ENCODE data around the gene HMMR. TPM values are rescaled to one million over a fixed set of nuclear protein-coding genes. Genes with fewer than 3 reads are reported as not detected.
A peak's percentile ranks its signal among the peaks of the same experiment; 100 is the strongest.

HMMR gene
- total RNA-seq, 1 donor from 2014 or later, result 3.5 TPM

DNA sequence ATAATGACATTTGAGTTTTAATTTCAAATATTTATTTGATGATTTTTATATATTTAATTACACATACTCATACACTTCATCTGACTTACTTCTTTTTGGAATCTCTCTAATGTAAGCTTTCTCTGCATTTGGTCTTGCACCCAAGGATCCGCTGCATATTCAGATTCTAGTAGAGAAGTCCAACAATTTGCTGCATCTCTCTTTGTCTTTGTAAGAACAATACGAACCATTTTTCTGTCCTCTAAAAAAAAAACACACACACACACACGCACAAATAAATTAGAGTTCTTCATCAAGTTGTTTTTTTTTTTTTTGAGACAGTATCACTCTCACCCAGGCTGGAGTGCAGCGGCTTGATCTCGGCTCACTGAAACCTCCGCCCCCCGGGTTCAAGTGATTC lies 3.6 kb upstream of the HMMR start:
- DNase-seq (ENCODE audit: low read depth), result no peak

GRCh38 chr5:163458778-163459385 lies 1.6 kb upstream of the HMMR start:
- DNase-seq (ENCODE audit: low read depth), result no peak

DNA sequence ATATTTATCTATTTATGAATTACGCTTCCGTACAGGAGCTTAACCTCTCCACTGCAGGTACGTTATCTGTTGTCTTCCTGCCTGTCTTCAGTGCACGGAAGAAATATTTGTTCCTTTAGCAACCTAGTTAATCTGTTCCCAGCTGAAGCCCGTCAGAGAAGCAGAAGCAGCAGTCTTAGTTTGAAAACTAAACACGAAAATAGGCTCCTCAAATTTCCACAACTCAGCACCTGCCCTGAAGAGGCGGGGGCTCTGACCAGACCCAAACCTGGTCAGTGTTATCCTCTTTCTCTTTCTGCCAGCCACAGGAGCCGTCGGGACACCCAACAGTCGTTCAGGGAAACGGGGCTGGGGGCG lies 992 bp upstream of the HMMR start:
- DNase-seq (ENCODE audit: low read depth), result no peak

DNA sequence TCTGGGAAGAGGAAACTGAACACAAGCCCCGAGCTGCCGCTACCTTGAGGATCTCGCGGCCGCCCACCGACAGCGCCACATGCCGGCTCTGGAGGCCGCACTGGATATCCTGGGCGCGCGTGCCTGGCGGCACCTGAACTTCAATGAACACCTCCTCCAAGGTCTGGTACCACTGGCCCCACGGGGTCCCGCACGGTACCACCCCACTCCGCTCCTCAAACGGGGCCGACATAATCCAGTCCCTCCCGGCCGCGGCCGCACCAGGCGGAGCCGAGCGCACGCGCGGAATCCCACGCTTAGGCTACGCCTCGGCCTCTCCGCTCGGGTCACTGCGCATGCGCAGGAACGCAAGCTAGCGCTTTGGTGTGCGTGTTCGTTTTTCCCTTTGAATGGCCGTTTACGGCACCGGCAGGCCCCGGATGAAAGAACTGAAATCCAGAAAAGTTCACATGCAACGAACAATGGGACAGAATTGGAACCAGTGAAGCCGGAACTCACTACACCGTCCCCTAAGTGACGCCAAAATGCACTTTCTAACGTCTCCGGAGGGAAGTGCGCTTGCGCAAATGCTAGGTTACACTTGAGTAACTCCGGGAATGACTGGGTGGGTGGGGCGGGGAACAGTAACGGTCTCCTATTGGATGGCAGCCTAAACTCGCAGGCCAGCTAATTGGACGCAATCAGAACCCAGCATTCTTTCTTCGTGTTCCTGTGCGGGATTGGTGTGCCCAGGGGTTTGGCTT lies 442 bp upstream of the HMMR start, which contains the start of gene NUDCD2:
TSS of gene NUDCD2 (minus strand) at position 284 of the 743 bp plus-strand sequence. CDS start at position 232, 52 bp downstream.
- peak; percentile 99 for DNase-seq (ENCODE audit: low read depth)

- no peak for DNase-seq (ENCODE audit: low read depth)
Observed at GRCh38 chr5:163463063-163463435, 2.6 kb downstream of the HMMR start.

DNA sequence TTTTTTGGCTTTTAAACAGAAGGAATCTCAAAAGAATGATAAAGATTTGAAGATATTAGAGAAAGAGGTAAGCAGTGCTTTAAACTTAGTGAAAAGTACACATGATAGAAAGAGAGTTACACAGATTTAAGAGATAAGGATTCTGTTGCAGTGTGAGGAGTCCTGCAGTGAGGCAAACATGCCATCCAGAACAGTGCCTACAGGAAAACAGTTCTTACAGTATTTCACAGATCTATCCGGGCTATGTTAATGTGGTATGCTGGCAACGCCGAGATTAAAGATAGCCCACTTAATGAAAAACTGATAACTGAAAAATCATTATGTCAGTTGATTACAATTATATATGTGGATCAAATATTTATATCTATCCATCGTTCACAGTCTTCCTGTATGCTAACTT lies 7.2 kb downstream of the HMMR start:
- no peak for DNase-seq (ENCODE audit: low read depth)

DNA sequence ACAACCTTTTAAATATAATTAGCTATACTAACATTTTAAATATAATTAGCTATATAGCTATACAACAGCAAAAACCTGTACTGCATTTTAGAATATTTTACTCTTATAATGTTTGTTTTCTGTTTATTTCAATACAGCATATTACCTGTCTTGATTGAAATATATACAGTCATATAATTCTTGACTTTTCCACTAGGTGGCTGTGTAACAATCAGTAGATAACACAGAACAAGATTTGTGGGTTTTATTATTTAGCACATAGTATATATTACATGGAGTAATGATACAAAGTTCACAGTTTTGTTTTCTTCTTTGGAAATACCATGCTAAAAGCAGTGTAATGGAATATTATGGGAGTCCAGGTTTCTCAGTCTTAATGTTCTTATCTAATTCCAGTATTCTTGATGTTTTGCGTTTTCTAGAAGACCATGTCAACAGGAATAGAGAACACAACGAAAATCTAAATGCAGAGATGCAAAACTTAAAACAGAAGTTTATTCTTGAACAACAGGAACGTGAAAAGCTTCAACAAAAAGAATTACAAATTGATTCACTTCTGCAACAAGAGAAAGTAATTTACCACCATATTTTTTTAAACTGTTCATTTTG lies 13.3 kb downstream of the HMMR start:
- DNase-seq (ENCODE audit: low read depth), result peak; percentile 44

GRCh38 chr5:163475411-163475810 lies 15.0 kb downstream of the HMMR start:
- DNase-seq (ENCODE audit: low read depth), result no peak

GRCh38 chr5:163478126-163478981 lies 17.9 kb downstream of the HMMR start:
- DNase-seq (ENCODE audit: low read depth), result no peak

- DNase-seq (ENCODE audit: low read depth), result no peak
Observed at GRCh38 chr5:163478982-163479271, 18.5 kb downstream of the HMMR start.

DNA sequence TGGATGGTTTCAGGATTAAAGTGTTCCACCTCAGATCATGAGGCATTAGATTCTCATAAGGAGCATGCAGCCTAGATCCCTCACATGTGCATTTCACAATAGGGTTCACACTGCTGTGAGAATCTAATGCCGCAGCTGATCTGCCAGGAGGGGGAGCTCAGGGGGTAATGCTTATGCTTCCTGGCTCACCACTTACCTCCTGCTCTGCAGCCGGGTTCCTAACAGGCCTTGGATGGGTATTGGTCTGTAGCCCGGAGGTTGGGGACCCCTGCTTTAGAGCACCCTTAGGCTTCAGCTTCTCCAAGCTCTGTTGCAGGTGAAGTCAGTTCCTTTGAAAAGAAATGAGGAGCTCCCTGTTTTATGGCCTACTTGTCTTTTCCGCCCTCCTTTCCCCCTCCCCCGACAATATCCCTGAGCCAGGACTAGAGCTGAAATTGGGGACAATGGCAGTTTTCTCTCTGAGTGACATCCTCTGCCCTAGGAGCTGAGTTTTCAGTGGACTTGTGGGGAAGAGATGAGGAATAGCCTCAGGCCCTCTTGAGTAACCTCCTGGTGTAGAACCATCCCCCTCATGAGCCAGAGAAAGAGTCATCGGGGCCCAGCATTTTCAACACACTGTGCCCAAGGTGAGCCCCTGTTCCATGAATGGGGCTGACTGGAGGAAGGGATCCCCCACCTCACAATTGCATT lies 28.8 kb downstream of the HMMR start:
- DNase-seq (ENCODE audit: low read depth), result no peak

GRCh38 chr5:163489745-163490075 lies 29.3 kb downstream of the HMMR start:
- no peak for DNase-seq (ENCODE audit: low read depth)

DNA sequence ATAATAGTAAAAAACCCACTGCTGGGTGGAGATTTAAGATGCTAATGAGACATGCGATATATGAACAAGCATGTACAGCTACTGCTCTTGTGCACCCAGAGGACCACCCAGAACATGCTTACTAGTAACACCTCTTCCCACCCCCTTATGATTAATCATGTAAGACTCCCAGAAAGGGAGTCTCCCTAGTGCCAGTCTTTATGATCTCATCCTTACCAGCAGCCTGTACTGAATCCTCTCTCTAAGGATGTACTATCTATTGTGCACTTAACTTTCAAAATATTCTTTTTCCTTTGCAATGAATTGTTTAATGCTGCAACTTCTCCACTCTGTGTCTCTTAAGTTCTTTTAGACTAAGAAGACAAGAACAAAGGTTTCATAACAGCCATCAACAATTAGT lies 35.9 kb downstream of the HMMR start:
- no peak for DNase-seq (ENCODE audit: low read depth)

- no peak for DNase-seq (ENCODE audit: low read depth)
Observed at GRCh38 chr5:163497315-163497714, 36.9 kb downstream of the HMMR start.

DNA sequence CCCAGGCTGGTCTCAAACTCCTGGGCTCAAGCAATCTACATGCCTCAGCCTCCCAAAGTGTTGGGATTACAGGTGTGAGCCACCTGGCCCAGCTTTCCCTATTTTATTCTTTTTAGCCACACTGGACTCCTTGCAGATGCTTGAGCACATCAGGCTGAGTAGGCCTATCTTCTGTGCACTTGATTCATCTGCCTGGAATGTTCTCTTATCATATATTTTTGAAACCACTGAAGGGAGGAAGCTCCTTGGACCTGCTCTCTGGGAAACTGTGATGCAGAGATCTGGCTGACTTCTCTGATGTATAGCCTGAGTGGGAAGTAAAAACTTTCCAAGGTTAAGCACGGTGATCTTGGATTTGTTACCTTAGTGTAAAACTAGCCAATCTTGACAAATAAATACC lies 38.5 kb downstream of the HMMR start:
- DNase-seq (ENCODE audit: low read depth), result no peak

GRCh38 chr5:163502521-163502920 lies 42.1 kb downstream of the HMMR start:
- DNase-seq (ENCODE audit: low read depth), result no peak

- peak; percentile 90 for DNase-seq (ENCODE audit: low read depth)
Observed at GRCh38 chr5:163503106-163504078, 43.0 kb downstream of the HMMR start.

- DNase-seq (ENCODE audit: low read depth), result peak; percentile 68
Observed at GRCh38 chr5:163504079-163504931, 43.9 kb downstream of the HMMR start.

DNA sequence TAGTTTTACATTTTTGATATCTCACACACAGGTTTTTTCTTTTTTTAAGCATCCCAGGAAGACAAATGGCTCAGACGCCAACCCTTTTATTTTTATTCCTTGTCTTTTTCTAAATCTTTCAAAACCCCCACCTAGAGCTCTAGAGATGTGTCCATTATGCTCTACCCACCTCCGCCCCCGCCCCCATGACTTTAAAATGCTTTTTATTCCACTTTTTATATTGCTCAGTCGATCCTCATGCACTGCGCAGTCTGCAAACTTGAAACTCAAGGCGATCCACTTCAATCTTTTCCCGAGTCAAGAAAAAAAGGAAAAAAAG lies 44.6 kb downstream of the HMMR start:
- DNase-seq (ENCODE audit: low read depth), result no peak

All from myocyte (in vitro differentiated cells).